Measurements from ENCODE around the gene RXRA.

DNA sequence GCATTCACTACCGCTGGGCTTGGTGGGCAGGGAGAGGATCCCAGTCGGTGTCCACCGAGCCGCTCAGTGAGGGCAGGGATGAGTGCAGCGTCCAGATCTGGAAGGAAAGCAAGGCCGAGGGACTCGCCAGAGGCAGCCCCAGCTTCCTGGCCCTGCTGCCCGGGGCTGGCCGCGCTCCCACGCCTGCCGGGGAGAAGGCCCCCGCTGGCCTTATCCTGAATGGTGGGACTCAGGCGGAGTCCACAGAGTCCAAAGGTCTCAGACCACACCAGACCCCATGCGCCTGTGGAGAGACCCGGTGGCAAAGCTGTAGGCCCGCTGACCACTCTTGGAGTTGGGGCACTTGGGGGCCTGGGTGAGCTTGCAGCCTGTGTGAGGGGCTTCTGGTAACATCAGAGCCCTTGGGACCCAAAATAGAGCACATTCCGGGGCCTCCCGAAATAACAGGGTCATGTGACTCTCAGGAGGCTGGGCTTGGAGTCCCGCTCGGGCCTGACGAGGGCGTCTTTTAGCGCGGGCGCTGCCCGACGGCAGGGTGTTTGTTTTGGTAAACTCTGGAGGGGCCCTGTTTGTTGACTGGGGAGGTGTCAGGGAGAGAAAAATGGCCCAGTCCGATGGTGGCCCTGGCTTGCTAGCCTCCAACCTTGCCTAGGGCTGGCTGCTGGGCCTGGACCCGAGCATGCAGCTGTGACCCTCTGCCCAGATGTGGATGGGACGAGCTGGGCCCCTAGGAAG, 2.8 kb downstream of the RXRA start:
- no peak for TF ChIP-seq NFRKB (IDR thresholded peaks at IDR 0.05)
- TF ChIP-seq FOXM1 (IDR thresholded peaks at IDR 0.05; ENCODE audit: borderline replicate concordance) = no peak
- TF ChIP-seq TARDBP (IDR thresholded peaks at IDR 0.05) = no peak
- TF ChIP-seq SP1 (IDR thresholded peaks at IDR 0.05) = no peak
- no peak for TF ChIP-seq BHLHE40 (IDR thresholded peaks at IDR 0.05; ENCODE audit: borderline replicate concordance)
- TF ChIP-seq ELF4 (IDR thresholded peaks at IDR 0.05) = no peak
- no peak for TF ChIP-seq CTBP1 (IDR thresholded peaks at IDR 0.05; ENCODE audit: borderline replicate concordance)
- TF ChIP-seq L3MBTL2 (conservative IDR thresholded peaks at IDR 0.05) = no peak
- no peak for TF ChIP-seq FOXK2 (IDR thresholded peaks at IDR 0.05)
- TF ChIP-seq FOXA1 (IDR thresholded peaks at IDR 0.05) = no peak
- TF ChIP-seq ARNT (IDR thresholded peaks at IDR 0.05) = no peak
